ENCODE data around the gene NSMCE1. TPM values are rescaled to one million over a fixed set of nuclear protein-coding genes. Genes with fewer than 3 reads are reported as not detected.
A peak's percentile ranks its signal among the peaks of the same experiment; 100 is the strongest.

NSMCE1 gene
- total RNA-seq, 1 donor from 2014 or later = 6.8 TPM

- intact Hi-C loops (cut with DNase I) = no loop called here
- TF ChIP-seq CTCF (IDR thresholded peaks at IDR 0.05) = no peak
- no peak overlapping the region for H3K27ac ChIP-seq
Measured at GRCh38 chr16:27304881-27305745, 36.5 kb upstream of the NSMCE1 start.

GRCh38 chr16:27304102-27304501, 35.5 kb upstream of the NSMCE1 start:
- intact Hi-C loops (cut with DNase I) = no loop called here
- Histone ChIP-seq H3K4me1 (no peaks in the 10 kb centered on the region), H3K27me3 (no peaks in the 10 kb centered on the region), H3K9me3 (no peaks in the 10 kb centered on the region), H3K36me3 (no peaks in the 10 kb centered on the region), H3K27ac (no peak overlapping the region), H3K4me3 (no peak overlapping the region)
- peak in 1 of 2 donors; percentile 8 for DNase-seq (ENCODE audit: low spot score in 2 of 2)
- no peak for TF ChIP-seq CTCF (IDR thresholded peaks at IDR 0.05)

More at GRCh38 chr16:27304881-27305745, 36.5 kb upstream of the NSMCE1 start:
- Histone ChIP-seq H3K4me1 (no peaks in the 10 kb centered on the region), H3K4me3 (no peak overlapping the region), H3K9me3 (no peaks in the 10 kb centered on the region), H3K36me3 (no peaks in the 10 kb centered on the region), H3K27me3 (no peaks in the 10 kb centered on the region)
- DNase-seq (ENCODE audit: low spot score in 2 of 2) = peak in 1 of 2 donors; percentile 57

- no peaks in the 10 kb centered on the region for H3K36me3 ChIP-seq
- no peaks in the 10 kb centered on the region for H3K9me3 ChIP-seq
- H3K4me3 ChIP-seq = no peak overlapping the region
- no peak for TF ChIP-seq CTCF (IDR thresholded peaks at IDR 0.05)
- peak in 1 of 2 donors; percentile 13 for DNase-seq (ENCODE audit: low spot score in 2 of 2)
- intact Hi-C loops (cut with DNase I) = no loop called here
- H3K27ac ChIP-seq = no peak overlapping the region
- no peaks in the 10 kb centered on the region for H3K27me3 ChIP-seq
- no peaks in the 10 kb centered on the region for H3K4me1 ChIP-seq
Measured at GRCh38 chr16:27303256-27304100, 34.9 kb upstream of the NSMCE1 start.

GRCh38 chr16:27302126-27302525, 33.6 kb upstream of the NSMCE1 start:
- Histone ChIP-seq H3K36me3 (no peaks in the 10 kb centered on the region), H3K4me1 (no peaks in the 10 kb centered on the region), H3K9me3 (no peaks in the 10 kb centered on the region), H3K27me3 (no peaks in the 10 kb centered on the region), H3K4me3 (no peak overlapping the region), H3K27ac (no peak overlapping the region)
- peak in 1 of 2 donors; percentile 19 for DNase-seq (ENCODE audit: low spot score in 2 of 2)
- TF ChIP-seq CTCF (IDR thresholded peaks at IDR 0.05) = no peak
- intact Hi-C loops (cut with DNase I) = no loop called here

GRCh38 chr16:27301236-27301861, 32.8 kb upstream of the NSMCE1 start:
- intact Hi-C loops (cut with DNase I) = no loop called here
- Histone ChIP-seq H3K4me1 (no peaks in the 10 kb centered on the region), H3K9me3 (no peaks in the 10 kb centered on the region), H3K27me3 (no peaks in the 10 kb centered on the region), H3K4me3 (no peak overlapping the region), H3K27ac (no peak overlapping the region), H3K36me3 (no peaks in the 10 kb centered on the region)
- peak in 1 of 2 donors; percentile 25 for DNase-seq (ENCODE audit: low spot score in 2 of 2)
- no peak for TF ChIP-seq CTCF (IDR thresholded peaks at IDR 0.05)

All from ascending aorta (tissue), 2 donors.